ENCODE results near the gene RNF112.

The RNF112 gene

GRCh38 chr17:19390951-19391350 is 20.1 kb upstream of the RNF112 start:
- DNase-seq, result no peak

- DNase-seq, result no peak
These were observed 19.6 kb upstream of the RNF112 start for GRCh38 chr17:19391432-19391831.

GRCh38 chr17:19392303-19392702 is 18.7 kb upstream of the RNF112 start:
- no peak for DNase-seq

GRCh38 chr17:19397556-19398041 is 13.4 kb upstream of the RNF112 start:
- DNase-seq, result no peak

GRCh38 chr17:19398301-19399181 is 12.5 kb upstream of the RNF112 start:
- no peak for DNase-seq

- no peak for DNase-seq
These were observed 11.1 kb upstream of the RNF112 start for GRCh38 chr17:19399750-19400450.

GRCh38 chr17:19401321-19402010 is 9.6 kb upstream of the RNF112 start:
- no peak for DNase-seq

GRCh38 chr17:19402171-19402570 is 8.9 kb upstream of the RNF112 start:
- DNase-seq, result no peak

GRCh38 chr17:19403021-19403420 is 8.0 kb upstream of the RNF112 start:
- DNase-seq, result no peak

GRCh38 chr17:19404264-19404663 is 6.8 kb upstream of the RNF112 start:
- no peak for DNase-seq

- DNase-seq, result no peak
These were observed 5.9 kb upstream of the RNF112 start for GRCh38 chr17:19405114-19405513.

GRCh38 chr17:19407601-19408345 is 3.3 kb upstream of the RNF112 start:
- DNase-seq, result no peak

GRCh38 chr17:19408346-19408710 is 2.7 kb upstream of the RNF112 start:
- no peak for DNase-seq

GRCh38 chr17:19409066-19409465 is 2.0 kb upstream of the RNF112 start:
- DNase-seq, result no peak

GRCh38 chr17:19409509-19409908 is 1.5 kb upstream of the RNF112 start:
- DNase-seq, result no peak

- no peak for DNase-seq
These were observed 941 bp upstream of the RNF112 start for GRCh38 chr17:19410091-19410490.

- no peak for DNase-seq
These were observed 599 bp downstream of the RNF112 start for GRCh38 chr17:19411631-19412030.

- DNase-seq, result no peak
These were observed 1.5 kb downstream of the RNF112 start for GRCh38 chr17:19412510-19412909.

- DNase-seq, result no peak
These were observed 2.0 kb downstream of the RNF112 start for GRCh38 chr17:19412984-19413383.

GRCh38 chr17:19413761-19414160 is 2.7 kb downstream of the RNF112 start:
- DNase-seq, result no peak

GRCh38 chr17:19414396-19415280 is 3.6 kb downstream of the RNF112 start:
- DNase-seq, result no peak

GRCh38 chr17:19415311-19415710 is 4.3 kb downstream of the RNF112 start:
- no peak for DNase-seq

All from hippocampal formation (tissue), 2 donors.